ENCODE results near the gene OR2T27. TPM values are rescaled to one million over a fixed set of nuclear protein-coding genes. Genes with fewer than 3 reads are reported as not detected.
"Not testable (repeated sequence)": the region's sequence is repeated elsewhere in the genome, so short reads cannot be mapped to it uniquely, and the experiment has no call there.

Gene OR2T27
- total RNA-seq, result not detected
- long read RNA-seq, donor 1, result 0 reads
- long read RNA-seq, donor 2, result 0 reads

- DNase-seq (ENCODE audit: low spot score); intact Hi-C loops (cut with DNase I): not testable (repeated sequence)
Observed at GRCh38 chr1:248655354-248655753, at the start of gene OR2T27. OR2T27 (minus strand) TSS chr1:248655528; CDS start chr1:248650884, 4,644 bp downstream.

- intact Hi-C loops (cut with DNase I), result no loop called here
- DNase-seq (ENCODE audit: low spot score), result no peak
Observed at GRCh38 chr1:248704606-248705005, 49.3 kb upstream of the OR2T27 start.

GRCh38 chr1:248703674-248704073 is 48.3 kb upstream of the OR2T27 start:
- no peak for DNase-seq (ENCODE audit: low spot score)
- intact Hi-C loops (cut with DNase I), result no loop called here

GRCh38 chr1:248702714-248703113 is 47.4 kb upstream of the OR2T27 start, which contains the start of gene OR14I1:
OR14I1 (minus strand) TSS chr1:248702766.
- intact Hi-C loops (cut with DNase I), result no loop called here
- no peak for DNase-seq (ENCODE audit: low spot score)

GRCh38 chr1:248699099-248699498 is 43.8 kb upstream of the OR2T27 start:
- intact Hi-C loops (cut with DNase I), result no loop called here
- no peak for DNase-seq (ENCODE audit: low spot score)

- DNase-seq (ENCODE audit: low spot score), result no peak
- intact Hi-C loops (cut with DNase I), result no loop called here
Observed at GRCh38 chr1:248697907-248698306, 42.6 kb upstream of the OR2T27 start.

- intact Hi-C loops (cut with DNase I), result no loop called here
- DNase-seq (ENCODE audit: low spot score), result no peak
Observed at GRCh38 chr1:248696774-248697173, 41.4 kb upstream of the OR2T27 start.

- no peak for DNase-seq (ENCODE audit: low spot score)
- intact Hi-C loops (cut with DNase I), result no loop called here
Observed at GRCh38 chr1:248696261-248696660, 40.9 kb upstream of the OR2T27 start.

GRCh38 chr1:248695451-248696132 is 40.3 kb upstream of the OR2T27 start:
- intact Hi-C loops (cut with DNase I), result no loop called here

GRCh38 chr1:248691567-248692155 is 36.3 kb upstream of the OR2T27 start:
- intact Hi-C loops (cut with DNase I), result no loop called here
- DNase-seq (ENCODE audit: low spot score), result no peak

More at GRCh38 chr1:248695451-248696132, 40.3 kb upstream of the OR2T27 start:
- no peak for DNase-seq (ENCODE audit: low spot score)

GRCh38 chr1:248688527-248689298 is 33.4 kb upstream of the OR2T27 start:
- no peak for DNase-seq (ENCODE audit: low spot score)
- intact Hi-C loops (cut with DNase I), result no loop called here

GRCh38 chr1:248686815-248687214 is 31.5 kb upstream of the OR2T27 start:
- intact Hi-C loops (cut with DNase I), result no loop called here
- DNase-seq (ENCODE audit: low spot score), result no peak

- no peak for DNase-seq (ENCODE audit: low spot score)
- intact Hi-C loops (cut with DNase I), result no loop called here
Observed at GRCh38 chr1:248681651-248682050, 26.3 kb upstream of the OR2T27 start.

GRCh38 chr1:248670003-248670402 is 14.7 kb upstream of the OR2T27 start:
- no peak for DNase-seq (ENCODE audit: low spot score)
- intact Hi-C loops (cut with DNase I), result no loop called here

GRCh38 chr1:248663453-248664328 is 8.4 kb upstream of the OR2T27 start:
- intact Hi-C loops (cut with DNase I); DNase-seq (ENCODE audit: low spot score): not testable (repeated sequence)

GRCh38 chr1:248656797-248657196 is 1.5 kb upstream of the OR2T27 start:
- intact Hi-C loops (cut with DNase I); DNase-seq (ENCODE audit: low spot score): not testable (repeated sequence)

GRCh38 chr1:248648770-248649536 is 6.4 kb downstream of the OR2T27 start:
- intact Hi-C loops (cut with DNase I); DNase-seq (ENCODE audit: low spot score): not testable (repeated sequence)

GRCh38 chr1:248645178-248645577 is 10.2 kb downstream of the OR2T27 start, which contains the start of gene OR2T35:
OR2T35 (minus strand) TSS chr1:248645278; CDS start chr1:248639258, 6,020 bp downstream.
- DNase-seq (ENCODE audit: low spot score); intact Hi-C loops (cut with DNase I): not testable (repeated sequence)
